Measurements from ENCODE around the gene MAP2K2.

The MAP2K2 gene

DNA sequence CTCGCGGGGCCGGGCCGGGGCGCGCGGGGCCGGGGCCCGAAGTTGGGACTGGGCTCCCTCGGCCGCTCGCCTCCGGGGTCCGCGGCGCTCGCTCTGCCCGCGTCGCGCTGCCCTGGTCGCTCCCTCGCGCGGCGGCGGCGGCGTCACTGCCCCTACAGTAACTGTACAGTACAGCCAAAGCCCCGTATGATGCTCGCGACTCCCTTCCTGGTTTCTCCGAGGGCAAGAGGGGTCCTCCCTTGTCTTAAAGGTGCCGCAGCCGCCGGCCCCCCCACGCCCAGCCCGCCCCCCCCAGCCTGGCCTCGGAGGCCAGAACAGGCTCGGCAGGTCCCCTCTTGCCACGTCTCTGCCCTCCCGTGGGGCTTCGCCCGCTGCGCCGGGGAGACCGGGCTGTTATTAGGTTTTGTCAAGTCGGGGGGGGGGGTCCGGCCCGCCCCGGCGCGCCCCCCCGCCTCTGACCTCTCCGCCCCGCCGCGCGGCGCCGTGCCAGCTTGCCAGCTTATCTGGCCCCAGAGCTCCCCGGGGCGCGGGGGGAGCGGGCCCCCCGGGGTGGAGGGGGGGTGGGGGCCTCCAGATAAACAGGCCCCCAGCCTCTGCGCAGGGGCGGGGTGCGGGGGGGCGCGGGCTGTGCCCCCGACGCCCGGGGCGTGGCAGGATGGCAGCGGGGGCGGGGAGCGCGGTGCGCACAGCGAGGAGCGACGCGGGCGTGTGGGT, 57.1 kb downstream of the MAP2K2 start, which contains the start of gene ZBTB7A:
Gene ZBTB7A, minus strand, starts transcription at position 218 of the 714 bp plus-strand sequence. CDS start 11,667 bp downstream, outside the sequence.
- H3K9me3 ChIP-seq (ENCODE audit: control insufficient read depth in 5 of 5, low read length in 5 of 5): no peaks in the 10 kb centered on the region
- peak within 1 kb of the TSS; percentile 76 for H3K27ac ChIP-seq (ENCODE audit: low read depth, low read length)
- peaks cover 0 to 6% (median 5%) of the 10 kb centered on the region in 5 donors for H3K36me3 ChIP-seq (ENCODE audit: control insufficient read depth in 5 of 5, insufficient read depth in 5 of 5, low read length in 5 of 5)
- H3K9ac ChIP-seq (ENCODE audit: low read length in 5 of 5): peak within 1 kb of the TSS in 4 of 5 donors; percentile 66 to 80 (median 75)
- H3K27me3 ChIP-seq (ENCODE audit: control insufficient read depth in 5 of 5, insufficient read depth in 4 of 5, low read length in 5 of 5): no peaks in the 10 kb centered on the region
- H3K4me1 ChIP-seq (ENCODE audit: control insufficient read depth in 5 of 5, insufficient read depth in 5 of 5, low read length in 5 of 5): peaks cover 5 to 49% (median 40%) of the 10 kb centered on the region in 5 donors
- H3K4me3 ChIP-seq (ENCODE audit: low read depth in 1 of 5, low read length in 5 of 5): peak within 1 kb of the TSS in 4 of 5 donors; percentile 57 to 79 (median 70)

DNA sequence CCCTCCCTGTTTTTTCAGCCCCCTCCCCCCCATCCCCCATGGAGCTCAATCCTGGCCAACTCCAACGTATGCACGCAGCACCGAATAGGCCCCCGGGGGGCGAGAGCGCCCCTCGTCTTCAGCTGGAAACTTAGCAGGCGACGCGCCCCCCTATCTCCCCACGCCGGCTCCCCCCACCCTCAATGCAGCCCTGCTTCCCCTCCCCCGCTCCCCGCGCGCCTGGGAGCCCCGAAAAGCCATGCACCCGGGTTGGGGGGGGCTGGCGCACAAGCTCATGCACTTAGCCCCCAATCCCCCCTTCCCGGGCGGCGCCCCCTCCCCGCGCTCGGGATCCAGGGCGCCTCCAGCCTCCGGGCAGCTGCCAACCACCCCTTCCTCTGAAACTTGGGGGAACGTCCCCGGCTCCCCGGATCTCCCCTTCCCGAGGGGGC, 57.7 kb downstream of the MAP2K2 start:
- peaks cover 8 to 56% (median 47%) of the 10 kb centered on the region in 5 donors for H3K4me1 ChIP-seq (ENCODE audit: control insufficient read depth in 5 of 5, insufficient read depth in 5 of 5, low read length in 5 of 5)
- H3K27ac ChIP-seq (ENCODE audit: low read depth, low read length): peak overlapping the region; percentile 54
- H3K4me3 ChIP-seq (ENCODE audit: low read depth in 1 of 5, low read length in 5 of 5): peak overlapping the region in 4 of 5 donors; percentile 57 to 79 (median 70)
- H3K9ac ChIP-seq (ENCODE audit: low read length in 5 of 5): peak overlapping the region in 4 of 5 donors; percentile 23 to 80 (median 72)
- no peaks in the 10 kb centered on the region for H3K9me3 ChIP-seq (ENCODE audit: control insufficient read depth in 5 of 5, low read length in 5 of 5)
- H3K27me3 ChIP-seq (ENCODE audit: control insufficient read depth in 5 of 5, insufficient read depth in 4 of 5, low read length in 5 of 5): no peaks in the 10 kb centered on the region
- peaks cover 0 to 6% (median 5%) of the 10 kb centered on the region in 5 donors for H3K36me3 ChIP-seq (ENCODE audit: control insufficient read depth in 5 of 5, insufficient read depth in 5 of 5, low read length in 5 of 5)

DNA sequence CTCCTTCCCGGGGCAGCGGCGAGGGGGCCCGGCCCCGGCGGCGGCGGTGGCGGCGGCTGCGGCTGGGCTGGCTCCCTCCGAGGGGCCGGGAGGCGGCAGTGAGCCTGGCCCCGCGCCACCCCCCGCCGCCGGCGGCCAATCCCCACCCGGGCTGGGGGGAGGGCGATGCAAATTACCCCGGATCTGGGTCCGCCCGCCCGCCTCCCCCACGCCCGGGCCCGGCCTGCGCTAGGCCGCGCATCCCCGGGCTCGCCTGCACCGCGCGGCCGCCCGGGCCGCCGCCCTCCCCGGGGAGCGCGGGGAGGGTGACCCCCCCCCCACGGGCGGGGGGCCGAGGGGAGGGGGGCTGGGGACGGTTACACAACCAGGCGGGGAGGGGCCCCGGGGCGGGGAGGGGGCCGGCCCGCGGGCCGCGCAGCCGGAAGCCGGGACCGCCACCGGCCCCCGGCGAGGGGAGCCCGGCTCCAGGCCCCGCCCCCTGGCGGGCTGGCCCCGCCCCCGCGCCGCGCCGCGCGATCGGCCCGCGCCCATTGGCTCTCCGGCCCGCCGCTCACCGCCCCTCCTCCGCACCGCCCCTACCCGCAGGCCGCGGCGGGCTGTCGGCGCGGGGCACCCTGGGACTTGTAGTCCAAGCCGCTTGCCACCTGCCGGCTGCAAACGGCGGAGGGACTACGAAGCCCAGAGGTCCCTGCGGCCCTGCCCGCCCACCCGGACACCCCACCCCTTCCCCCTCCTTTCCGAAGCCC, 58.3 kb downstream of the MAP2K2 start:
- no peaks in the 10 kb centered on the region for H3K27me3 ChIP-seq (ENCODE audit: control insufficient read depth in 5 of 5, insufficient read depth in 4 of 5, low read length in 5 of 5)
- H3K4me1 ChIP-seq (ENCODE audit: control insufficient read depth in 5 of 5, insufficient read depth in 5 of 5, low read length in 5 of 5): peaks cover 12 to 62% (median 53%) of the 10 kb centered on the region in 5 donors
- peaks cover 0 to 6% (median 5%) of the 10 kb centered on the region in 5 donors for H3K36me3 ChIP-seq (ENCODE audit: control insufficient read depth in 5 of 5, insufficient read depth in 5 of 5, low read length in 5 of 5)
- H3K9ac ChIP-seq (ENCODE audit: low read length in 5 of 5): no peak overlapping the region
- no peaks in the 10 kb centered on the region for H3K9me3 ChIP-seq (ENCODE audit: control insufficient read depth in 5 of 5, low read length in 5 of 5)
- peak overlapping the region in 4 of 5 donors; percentile 57 to 79 (median 70) for H3K4me3 ChIP-seq (ENCODE audit: low read depth in 1 of 5, low read length in 5 of 5)
- peak overlapping the region; percentile 54 for H3K27ac ChIP-seq (ENCODE audit: low read depth, low read length)

- Histone ChIP-seq H3K27me3 (ENCODE audit: control insufficient read depth in 5 of 5, insufficient read depth in 4 of 5, low read length in 5 of 5) (no peaks in the 10 kb centered on the region), H3K4me3 (ENCODE audit: low read depth in 1 of 5, low read length in 5 of 5) (peak overlapping the region in 4 of 5 donors; percentile 65 to 79 (median 72)), H3K27ac (ENCODE audit: low read depth, low read length) (peak overlapping the region; percentile 98), H3K9me3 (ENCODE audit: control insufficient read depth in 5 of 5, low read length in 5 of 5) (no peaks in the 10 kb centered on the region), H3K36me3 (ENCODE audit: control insufficient read depth in 5 of 5, insufficient read depth in 5 of 5, low read length in 5 of 5) (peaks cover 0 to 6% (median 5%) of the 10 kb centered on the region in 5 donors), H3K4me1 (ENCODE audit: control insufficient read depth in 5 of 5, insufficient read depth in 5 of 5, low read length in 5 of 5) (peaks cover 13 to 69% (median 62%) of the 10 kb centered on the region in 5 donors), H3K9ac (ENCODE audit: low read length in 5 of 5) (peak overlapping the region in 4 of 5 donors; percentile 87 to 93 (median 90))
Measured at GRCh38 chr19:4064496-4065260, 59.2 kb downstream of the MAP2K2 start.

GRCh38 chr19:4064149-4064495, 59.8 kb downstream of the MAP2K2 start:
- Histone ChIP-seq H3K27me3 (ENCODE audit: control insufficient read depth in 5 of 5, insufficient read depth in 4 of 5, low read length in 5 of 5) (no peaks in the 10 kb centered on the region), H3K4me1 (ENCODE audit: control insufficient read depth in 5 of 5, insufficient read depth in 5 of 5, low read length in 5 of 5) (peaks cover 13 to 69% (median 66%) of the 10 kb centered on the region in 5 donors)

DNA sequence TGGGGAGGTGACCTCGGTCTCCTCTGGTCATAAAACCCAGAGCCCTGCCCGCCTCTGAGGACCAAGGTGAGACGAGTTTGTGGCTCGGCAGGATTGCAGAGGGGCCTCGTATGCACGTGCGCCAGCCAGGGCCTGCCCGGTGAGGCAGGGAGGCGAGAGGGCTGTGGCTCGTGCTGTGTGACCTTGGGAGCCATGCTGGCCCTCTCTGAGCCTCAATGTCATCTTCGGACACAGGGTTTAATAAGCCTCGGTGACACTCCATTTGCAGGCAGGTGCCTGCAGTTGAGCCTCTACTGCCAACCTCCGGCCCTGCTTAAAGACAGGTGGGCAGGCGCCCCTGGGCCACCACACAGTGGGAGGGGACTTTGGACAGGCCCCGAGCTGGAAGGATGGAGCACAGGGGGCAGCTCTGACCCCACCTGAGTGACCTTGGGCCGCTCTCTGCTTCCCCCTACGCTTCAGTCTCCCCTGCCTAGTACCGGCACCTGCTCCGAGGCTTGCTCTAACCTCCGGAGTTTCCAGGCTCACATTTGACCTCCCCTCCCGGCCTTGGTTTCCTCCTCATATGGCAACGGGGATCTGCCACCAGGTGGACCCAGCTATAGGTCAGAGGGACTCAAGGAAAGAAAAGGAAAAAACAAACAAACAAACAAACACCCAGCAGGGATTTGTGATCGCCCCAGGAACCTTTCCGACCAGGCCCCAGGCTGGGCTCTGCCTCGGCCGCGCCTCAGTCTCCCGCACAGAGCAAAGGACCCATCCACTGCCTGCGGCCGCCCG, 60.4 kb downstream of the MAP2K2 start:
- H3K27ac ChIP-seq (ENCODE audit: low read depth, low read length): peak overlapping the region; percentile 98
- H3K36me3 ChIP-seq (ENCODE audit: control insufficient read depth in 5 of 5, insufficient read depth in 5 of 5, low read length in 5 of 5): peaks cover 0 to 6% (median 5%) of the 10 kb centered on the region in 5 donors
- H3K9me3 ChIP-seq (ENCODE audit: control insufficient read depth in 5 of 5, low read length in 5 of 5): no peaks in the 10 kb centered on the region
- H3K4me3 ChIP-seq (ENCODE audit: low read depth in 1 of 5, low read length in 5 of 5): peak overlapping the region; percentile 50 to 79 (median 69)
- peaks cover 13 to 71% (median 69%) of the 10 kb centered on the region in 5 donors for H3K4me1 ChIP-seq (ENCODE audit: control insufficient read depth in 5 of 5, insufficient read depth in 5 of 5, low read length in 5 of 5)
- H3K9ac ChIP-seq (ENCODE audit: low read length in 5 of 5): peak overlapping the region; percentile 48 to 93 (median 88)
- no peaks in the 10 kb centered on the region for H3K27me3 ChIP-seq (ENCODE audit: control insufficient read depth in 5 of 5, insufficient read depth in 4 of 5, low read length in 5 of 5)

More at GRCh38 chr19:4064149-4064495, 59.8 kb downstream of the MAP2K2 start:
- Histone ChIP-seq H3K27ac (ENCODE audit: low read depth, low read length) (peak overlapping the region; percentile 98), H3K4me3 (ENCODE audit: low read depth in 1 of 5, low read length in 5 of 5) (peak overlapping the region in 4 of 5 donors; percentile 65 to 79 (median 72)), H3K9ac (ENCODE audit: low read length in 5 of 5) (peak overlapping the region in 4 of 5 donors; percentile 87 to 93 (median 90)), H3K9me3 (ENCODE audit: control insufficient read depth in 5 of 5, low read length in 5 of 5) (no peaks in the 10 kb centered on the region), H3K36me3 (ENCODE audit: control insufficient read depth in 5 of 5, insufficient read depth in 5 of 5, low read length in 5 of 5) (peaks cover 0 to 6% (median 5%) of the 10 kb centered on the region in 5 donors)

GRCh38 chr19:4062419-4063368, 61.2 kb downstream of the MAP2K2 start:
- Histone ChIP-seq H3K36me3 (ENCODE audit: control insufficient read depth in 5 of 5, insufficient read depth in 5 of 5, low read length in 5 of 5) (peaks cover 0 to 6% (median 5%) of the 10 kb centered on the region in 5 donors), H3K4me1 (ENCODE audit: control insufficient read depth in 5 of 5, insufficient read depth in 5 of 5, low read length in 5 of 5) (peaks cover 13 to 71% (median 69%) of the 10 kb centered on the region in 5 donors), H3K27me3 (ENCODE audit: control insufficient read depth in 5 of 5, insufficient read depth in 4 of 5, low read length in 5 of 5) (no peaks in the 10 kb centered on the region), H3K27ac (ENCODE audit: low read depth, low read length) (peak overlapping the region; percentile 98), H3K9ac (ENCODE audit: low read length in 5 of 5) (peak overlapping the region; percentile 26 to 91 (median 78)), H3K9me3 (ENCODE audit: control insufficient read depth in 5 of 5, low read length in 5 of 5) (no peaks in the 10 kb centered on the region), H3K4me3 (ENCODE audit: low read depth in 1 of 5, low read length in 5 of 5) (peak overlapping the region in 3 of 5 donors; percentile 69 to 79 (median 75))

GRCh38 chr19:4061683-4062418, 62.1 kb downstream of the MAP2K2 start:
- Histone ChIP-seq H3K9me3 (ENCODE audit: control insufficient read depth in 5 of 5, low read length in 5 of 5) (no peaks in the 10 kb centered on the region), H3K27me3 (ENCODE audit: control insufficient read depth in 5 of 5, insufficient read depth in 4 of 5, low read length in 5 of 5) (no peaks in the 10 kb centered on the region), H3K27ac (ENCODE audit: low read depth, low read length) (peak overlapping the region; percentile 98), H3K4me3 (ENCODE audit: low read depth in 1 of 5, low read length in 5 of 5) (peak overlapping the region; percentile 26 to 75 (median 50)), H3K9ac (ENCODE audit: low read length in 5 of 5) (peak overlapping the region; percentile 44 to 91 (median 78)), H3K4me1 (ENCODE audit: control insufficient read depth in 5 of 5, insufficient read depth in 5 of 5, low read length in 5 of 5) (peaks cover 13 to 76% (median 72%) of the 10 kb centered on the region in 5 donors), H3K36me3 (ENCODE audit: control insufficient read depth in 5 of 5, insufficient read depth in 5 of 5, low read length in 5 of 5) (peaks cover 0 to 9% (median 6%) of the 10 kb centered on the region in 5 donors)
